PC-9 (cell line): Measurements from ENCODE around the gene CDH15. TPM values are rescaled to one million over a fixed set of nuclear protein-coding genes. Genes with fewer than 3 reads are reported as not detected.
A peak's percentile ranks its signal among the peaks of the same experiment; 100 is the strongest.

Source experiments
- BruUV-seq: library from RNA; stranded (reverse); fragments of 400-500 nt; replicated peaks from 2 replicates; lab custom pipeline; 2021; lab: Mats Ljungman, UMichigan
- CTCF ChIA-PET: fragments of 300-600 bp; sonication (Branson Sonifier 250); formaldehyde crosslinking; loops from one replicate; lab custom pipeline; 2022; ENCODE audit warnings: antibody characterized with exemption; lab: Charles Lee
- POLR2A ChIA-PET: fragments of 300-600 bp; sonication (Branson Sonifier 250); formaldehyde crosslinking; loops from one replicate; lab custom pipeline; 2022; ENCODE audit warnings: antibody characterized with exemption; ENCODE audit not compliant: unreplicated experiment; lab: Charles Lee
- DNase-seq, 2 experiments: peaks; one replicate each; pipeline versions ENCODE4 v3.0.0 to v3.0.0-alpha.2; 2015 to 2022; ENCODE audit warnings: mixed read lengths in 1 of 2
- H2AFZ ChIP-seq: fragments of 200-600 bp; sonication (generic); 2 replicates; pipeline ENCODE4 v1.8.1; 2017; ENCODE audit warnings: antibody characterized with exemption
- H3F3A ChIP-seq: fragments of 200-600 bp; sonication (generic); 2 replicates; pipeline ENCODE4 v1.8.1; 2017; ENCODE audit warnings: antibody characterized with exemption, mild to moderate bottlenecking, low read depth; ENCODE audit not compliant: insufficient read depth
- H3K27ac ChIP-seq: fragments of 200-600 bp; sonication (generic); 2 replicates; pipeline ENCODE4 v1.6.1; 2016; ENCODE audit warnings: mixed run types
- H3K27me3 ChIP-seq: fragments of 200-600 bp; sonication (generic); 2 replicates; pipeline ENCODE4 v1.6.1; 2016; ENCODE audit warnings: low read depth, mixed run types; ENCODE audit not compliant: insufficient read depth
- H3K36me3 ChIP-seq: fragments of 200-600 bp; sonication (generic); 2 replicates; pipeline ENCODE4 v1.6.1; 2016; ENCODE audit warnings: low read depth, mixed run types
- H3K4me1 ChIP-seq: fragments of 200-600 bp; sonication (generic); replicated peaks from 2 replicates; pipeline ENCODE4 v1.6.1; 2016; ENCODE audit warnings: mixed run types; ENCODE audit not compliant: insufficient read depth
- H3K4me2 ChIP-seq: fragments of 200-600 bp; sonication (generic); 2 replicates; pipeline ENCODE4 v1.6.1; 2017; ENCODE audit warnings: mixed run types
- H3K4me3 ChIP-seq: fragments of 200-600 bp; sonication (generic); 2 replicates; pipeline ENCODE4 v1.6.1; 2016; ENCODE audit warnings: mixed run types
- H3K79me2 ChIP-seq: fragments of 200-600 bp; sonication (generic); 2 replicates; pipeline ENCODE4 v1.6.1; 2017; ENCODE audit warnings: low read depth, mixed run types
- H3K9me2 ChIP-seq: fragments of 200-600 bp; sonication (generic); 2 replicates; pipeline ENCODE4 v1.8.1; 2017; ENCODE audit warnings: mild to moderate bottlenecking; ENCODE audit not compliant: insufficient read depth
- H3K9me3 ChIP-seq: fragments of 200-600 bp; sonication (generic); 2 replicates; pipeline ENCODE4 v1.8.1; 2016; ENCODE audit warnings: low read depth; ENCODE audit not compliant: insufficient read depth
- H4K20me1 ChIP-seq: fragments of 200-600 bp; sonication (generic); 2 replicates; pipeline ENCODE4 v1.8.1; 2017; ENCODE audit not compliant: insufficient read depth
- CTCF ChIP-seq: fragments of 200-600 bp; sonication (generic); conservative IDR thresholded peaks from 2 replicates; pipeline ENCODE4 v1.6.1; 2017; ENCODE audit warnings: mixed run types, antibody characterized with exemption, mild to moderate bottlenecking, moderate library complexity
- EZH2 ChIP-seq: fragments of 200-600 bp; sonication (generic); IDR thresholded peaks from 2 replicates; pipeline ENCODE4 v1.8.0; 2017; ENCODE audit warnings: antibody characterized with exemption, low read depth
- intact Hi-C: fragments of 100-400 bp; cut with micrococcal nuclease; formaldehyde crosslinking; loops from one replicate; pipeline ENCODE4 v1.10.0; 2022; ENCODE audit not compliant: unreplicated experiment
- total RNA-seq: library from RNA; stranded (reverse); gene quantifications from 2 replicates; pipeline ENCODE4 v1.2.3, GENCODE V29; 2021

The CDH15 gene
- total RNA-seq, 1 experiment from 2014 or later, result not detected

GRCh38 chr16:89150981-89151380 lies 20.6 kb upstream of the CDH15 start:
- H3K79me2 ChIP-seq, result no peaks in the 10 kb centered on the region
- no peak overlapping the region for H3K4me2 ChIP-seq
- H2AFZ ChIP-seq, result no peak overlapping the region
- H3K27me3 ChIP-seq, result no peaks in the 10 kb centered on the region
- ChIA-PET POLR2A (no interaction called here), CTCF (no interaction called here)
- no peaks in the 10 kb centered on the region for H3K9me3 ChIP-seq
- BruUV-seq, result no TSS peak
- H3K9me2 ChIP-seq, result no peaks in the 10 kb centered on the region
- H4K20me1 ChIP-seq, result peaks cover 3% of the 10 kb centered on the region; the same call in 1 of the 2 replicates
- H3K4me3 ChIP-seq, result no peak overlapping the region
- no peak overlapping the region for H3K27ac ChIP-seq
- no peaks in the 10 kb centered on the region; the same call in 1 of the 2 replicates for H3K4me1 ChIP-seq
- no peak for TF ChIP-seq EZH2
- TF ChIP-seq CTCF, result no peak
- H3K36me3 ChIP-seq, result no peaks in the 10 kb centered on the region
- intact Hi-C loops, result no loop called here
- DNase-seq, result no peak
- H3F3A ChIP-seq, result peaks cover 10% of the 10 kb centered on the region; the same call in 1 of the 2 replicates

GRCh38 chr16:89152831-89153700 lies 18.5 kb upstream of the CDH15 start:
- Histone ChIP-seq H2AFZ (no peak overlapping the region), H3K79me2 (no peaks in the 10 kb centered on the region)
- CTCF ChIA-PET, result no interaction called here

GRCh38 chr16:89153848-89154271 lies 17.7 kb upstream of the CDH15 start:
- H3K9me3 ChIP-seq, result no peaks in the 10 kb centered on the region
- no TSS peak for BruUV-seq
- TF ChIP-seq EZH2, result no peak
- no peak for TF ChIP-seq CTCF
- peaks cover 21% of the 10 kb centered on the region; the same call in 1 of the 2 replicates for H3F3A ChIP-seq
- no peak overlapping the region for H3K4me2 ChIP-seq
- POLR2A ChIA-PET, result interaction anchor here (0.8 kb wide), 1 partner anchor 210 kb away, joined by 4 read pairs; no protein-coding TSS in a partner anchor
- no peak overlapping the region for H2AFZ ChIP-seq
- H3K9me2 ChIP-seq, result no peaks in the 10 kb centered on the region
- H3K4me1 ChIP-seq, result no peaks in the 10 kb centered on the region; the same call in 1 of the 2 replicates
- H3K27me3 ChIP-seq, result no peaks in the 10 kb centered on the region
- CTCF ChIA-PET, result no interaction called here
- peak; percentile 46 to 72 for DNase-seq
- no peaks in the 10 kb centered on the region for H3K79me2 ChIP-seq
- H3K4me3 ChIP-seq, result no peak overlapping the region
- H4K20me1 ChIP-seq, result peaks cover 3% of the 10 kb centered on the region; the same call in 1 of the 2 replicates
- no peaks in the 10 kb centered on the region for H3K36me3 ChIP-seq
- intact Hi-C loops, result no loop called here
- H3K27ac ChIP-seq, result no peak overlapping the region

More at GRCh38 chr16:89152831-89153700, 18.5 kb upstream of the CDH15 start:
- POLR2A ChIA-PET, result interaction anchor here (0.6 to 0.8 kb wide), 2 partner anchors 185 to 210 kb away, joined by 4 to 24 read pairs; no protein-coding TSS in a partner anchor
- Histone ChIP-seq H3K4me3 (no peak overlapping the region), H3K27ac (no peak overlapping the region), H3F3A (peaks cover 15% of the 10 kb centered on the region; the same call in 1 of the 2 replicates), H3K9me3 (no peaks in the 10 kb centered on the region), H3K9me2 (no peaks in the 10 kb centered on the region), H3K4me1 (no peaks in the 10 kb centered on the region; the same call in 1 of the 2 replicates), H3K27me3 (no peaks in the 10 kb centered on the region), H3K4me2 (no peak overlapping the region), H4K20me1 (peaks cover 3% of the 10 kb centered on the region; the same call in 1 of the 2 replicates), H3K36me3 (no peaks in the 10 kb centered on the region)
- DNase-seq, result no peak
- intact Hi-C loops, result no loop called here
- BruUV-seq, result no TSS peak
- TF ChIP-seq CTCF, result no peak
- TF ChIP-seq EZH2, result no peak
